SK-N-SH (cell line): ENCODE measurements around the gene ZNF346. TPM values are rescaled to one million over a fixed set of nuclear protein-coding genes. Genes with fewer than 3 reads are reported as not detected.

Experiments
- CTCF ChIA-PET: fragments of 300-600, 350-600 bp; formaldehyde crosslinking; extraction: SDS; loops from one replicate; lab custom pipeline; 2021; lab: Yijun Ruan, JAX
- POLR2A ChIA-PET: fragments of 350-600 bp; sonication (Branson Sonifier 250); formaldehyde crosslinking; extraction: SDS; loops from one replicate; lab custom pipeline; 2020; ENCODE audit warnings: antibody characterized with exemption, inconsistent platforms; lab: Yijun Ruan, JAX
- DNase-seq: peaks from one replicate; pipeline ENCODE4 v3.0.0; 2012
- H2AFZ ChIP-seq: fragments of 200-600 bp; sonication (generic); 2 replicates; pipeline ENCODE4 v1.8.1; 2016; ENCODE audit warnings: antibody characterized with exemption, mild to moderate bottlenecking, low read depth
- H3F3A ChIP-seq: fragments of 200-600 bp; sonication (generic); replicated peaks from 2 replicates; pipeline ENCODE3; 2016; ENCODE audit warnings: antibody characterized with exemption, mild to moderate bottlenecking; ENCODE audit not compliant: insufficient read depth
- H3K27ac ChIP-seq, 2 experiments: fragments of 200-500 bp in 1 of 2; fragments of 200-600 bp in 1 of 2; sonication (Bioruptor generic) in 1 of 2; sonication (generic), shearing (Covaris generic) in 1 of 2; 2 replicates each; pipeline versions ENCODE4 v1.5.1 to v1.6.1; 2014 to 2016; ENCODE audit warnings: low read depth in 2 of 2, inconsistent platforms in 1 of 2, low read length in 1 of 2, mild to moderate bottlenecking in 1 of 2, mixed read lengths in 1 of 2
- H3K27me3 ChIP-seq: fragments of 200-600 bp; sonication (generic), shearing (Covaris generic); 2 replicates; pipeline ENCODE4 v1.6.1; 2016; ENCODE audit warnings: mixed run types; ENCODE audit not compliant: insufficient read depth
- H3K36me3 ChIP-seq, 2 experiments: fragments of 200-500 bp in 1 of 2; fragments of 200-600 bp in 1 of 2; sonication (Bioruptor generic) in 1 of 2; sonication (generic) in 1 of 2; replicated peaks in 1 of 2; 2 replicates each; pipeline versions ENCODE3 to v1.5.1; 2014 to 2016; ENCODE audit warnings: low read length in 1 of 2, mild to moderate bottlenecking in 1 of 2; ENCODE audit not compliant: insufficient read depth in 2 of 2, control insufficient read depth in 1 of 2
- H3K4me1 ChIP-seq, 2 experiments: fragments of 200-500 bp in 1 of 2; fragments of 200-600 bp in 1 of 2; sonication (Bioruptor generic) in 1 of 2; sonication (generic), shearing (Covaris generic) in 1 of 2; 2 replicates each; pipeline versions ENCODE4 v1.5.1 to v1.6.1; 2014 to 2016; ENCODE audit warnings: low read depth in 1 of 2, low read length in 1 of 2, mixed run types in 1 of 2; ENCODE audit not compliant: insufficient read depth in 2 of 2, control insufficient read depth in 1 of 2
- H3K4me2 ChIP-seq: fragments of 200-600 bp; sonication (generic), shearing (Covaris generic); 2 replicates; pipeline ENCODE4 v1.6.1; 2017; ENCODE audit warnings: mixed run types
- H3K4me3 ChIP-seq, 2 experiments: fragments of 200-500 bp in 1 of 2; fragments of 200-600 bp in 1 of 2; sonication (Bioruptor generic) in 1 of 2; sonication (generic), shearing (Covaris generic) in 1 of 2; 2 replicates each; pipeline versions ENCODE4 v1.5.1 to v1.8.1; 2014 to 2016; ENCODE audit warnings: low read depth in 2 of 2, inconsistent platforms in 1 of 2, low read length in 1 of 2, mild to moderate bottlenecking in 1 of 2, mixed read lengths in 1 of 2, moderate library complexity in 1 of 2
- H3K79me2 ChIP-seq: fragments of 200-600 bp; sonication (generic); 2 replicates; pipeline ENCODE4 v1.8.1; 2017; ENCODE audit warnings: mild to moderate bottlenecking; ENCODE audit not compliant: insufficient read depth
- H3K9ac ChIP-seq: fragments of 200-600 bp; sonication (generic); 2 replicates; pipeline ENCODE4 v1.6.1; 2017; ENCODE audit warnings: mixed run types
- H3K9me2 ChIP-seq: fragments of 200-600 bp; sonication (generic); 2 replicates; pipeline ENCODE4 v1.6.1; 2017; ENCODE audit warnings: mixed run types
- H3K9me3 ChIP-seq: fragments of 200-600 bp; sonication (generic); 2 replicates; pipeline ENCODE4 v1.6.1; 2017; ENCODE audit warnings: mixed run types, mild to moderate bottlenecking, moderate library complexity
- H4K20me1 ChIP-seq: fragments of 200-600 bp; sonication (generic); 2 replicates; pipeline ENCODE4 v1.6.1; 2017; ENCODE audit warnings: mild to moderate bottlenecking, mixed run types; ENCODE audit not compliant: insufficient read depth
- CHD2 ChIP-seq: fragments of 150-350 bp; IDR thresholded peaks from 2 replicates; pipeline ENCODE4 v1.6.1; 2018; ENCODE audit warnings: low read length; ENCODE audit not compliant: partially characterized antibody
- CTCF ChIP-seq: fragments of 200-600 bp; sonication (generic); IDR thresholded peaks from 2 replicates; pipeline ENCODE4 v1.6.1; 2017; ENCODE audit warnings: antibody characterized with exemption, mild to moderate bottlenecking, moderate library complexity
- EP300 ChIP-seq, 2 experiments: IDR thresholded peaks; 2 replicates each; pipeline versions ENCODE4 v1.4.0 to v1.6.1; 2012; ENCODE audit warnings: borderline replicate concordance in 1 of 2, low read depth in 1 of 2, low read length in 1 of 2
- EZH2phosphoT487 ChIP-seq: fragments of 200-600 bp; sonication (generic); IDR thresholded peaks from 2 replicates; pipeline ENCODE4 v1.6.1; 2017; ENCODE audit warnings: low read depth, mixed run types, mild to moderate bottlenecking, antibody characterized with exemption, moderate library complexity, borderline replicate concordance
- FOXM1 ChIP-seq: IDR thresholded peaks from 2 replicates; pipeline ENCODE4 v1.4.0; 2012; ENCODE audit warnings: low read depth, mild to moderate bottlenecking
- GABPA ChIP-seq: IDR thresholded peaks from 2 replicates; pipeline ENCODE4 v1.4.0; 2012; ENCODE audit warnings: low read depth, mild to moderate bottlenecking
- GATA2 ChIP-seq: sonication (generic); formaldehyde crosslinking; IDR thresholded peaks from 2 replicates; pipeline ENCODE4 v1.5.0; 2020; ENCODE audit warnings: mild to moderate bottlenecking, missing genetic modification reagents
- IRF3 ChIP-seq: fragments of 150-350 bp; IDR thresholded peaks from 2 replicates; pipeline ENCODE4 v1.6.1; 2016; ENCODE audit warnings: mild to moderate bottlenecking, low read depth, low read length
- JUND ChIP-seq: IDR thresholded peaks from 2 replicates; pipeline ENCODE4 v1.4.0; 2012
- MAX ChIP-seq: IDR thresholded peaks from 2 replicates; pipeline ENCODE4 v1.4.0; 2012; ENCODE audit warnings: low read depth
- MEF2A ChIP-seq: IDR thresholded peaks from 2 replicates; pipeline ENCODE4 v1.4.0; 2012; ENCODE audit warnings: low read depth, borderline replicate concordance
- NFIC ChIP-seq: IDR thresholded peaks from 2 replicates; pipeline ENCODE4 v1.4.0; 2012; ENCODE audit warnings: borderline replicate concordance
- NRF1 ChIP-seq: IDR thresholded peaks from 2 replicates; pipeline ENCODE4 v1.6.1; 2012; ENCODE audit warnings: low read depth, mild to moderate bottlenecking, low read length
- PBX3 ChIP-seq: IDR thresholded peaks from 2 replicates; pipeline ENCODE4; 2012
- REST ChIP-seq: IDR thresholded peaks from 2 replicates; pipeline ENCODE4 v1.6.1; 2012; ENCODE audit warnings: mild to moderate bottlenecking, low read depth, low read length, moderate library complexity
- RXRA ChIP-seq: IDR thresholded peaks from 2 replicates; pipeline ENCODE4 v1.4.0; 2012; ENCODE audit warnings: low read depth, mild to moderate bottlenecking, borderline replicate concordance
- TCF12 ChIP-seq: IDR thresholded peaks from 2 replicates; pipeline ENCODE4 v1.4.0; 2012
- TEAD4 ChIP-seq: IDR thresholded peaks from 2 replicates; pipeline ENCODE4 v1.4.0; 2012; ENCODE audit warnings: mild to moderate bottlenecking, borderline replicate concordance; ENCODE audit not compliant: insufficient read depth
- USF2 ChIP-seq: fragments of 150-350 bp; IDR thresholded peaks from 2 replicates; pipeline ENCODE4 v1.6.1; 2017; ENCODE audit warnings: antibody characterized with exemption, low read length, low read depth, borderline replicate concordance
- YY1 ChIP-seq: IDR thresholded peaks from 2 replicates; pipeline ENCODE4 v1.4.0; 2012; ENCODE audit warnings: low read depth, mild to moderate bottlenecking
- WGBS: methylation state at CpG from one replicate; pipeline ENCODE4 v1.1.6; 2017; ENCODE audit warnings: low lambda C conversion rate; 5-methylcytosine and 5-hydroxymethylcytosine counted together
- polyA plus RNA-seq, 3 experiments: library from polyadenylated mRNA; depleted of rRNA; stranded (reverse); fragments of >200 nt; gene quantifications; 2 replicates each; pipeline ENCODE4 v1.2.3, GENCODE V29; 2012

Gene ZNF346
- polyA plus RNA-seq, 1 of the 3 experiments (the other 2 are of a cell fraction) = 15.1 TPM

- no peak for DNase-seq
- Histone ChIP-seq H3K9me2 (no peaks in the 10 kb centered on the region), H3K4me2 (no peak overlapping the region), H3K9ac (no peak overlapping the region), H3K4me1 (peaks cover 0 to 13% of the 10 kb centered on the region in 2 experiments; a peak in 1 of 4 replicates), H3F3A (peaks cover 2% of the 10 kb centered on the region), H3K27ac (no peak overlapping the region), H3K36me3 (no peaks in the 10 kb centered on the region), H3K27me3 (no peaks in the 10 kb centered on the region), H3K4me3 (no peak overlapping the region), H3K79me2 (no peaks in the 10 kb centered on the region), H2AFZ (no peak overlapping the region), H3K9me3 (no peaks in the 10 kb centered on the region), H4K20me1 (no peaks in the 10 kb centered on the region)
- CTCF ChIA-PET = interaction anchor here (2.3 to 8.5 kb wide), 2 partner anchors 19 to 20 kb away, joined by 7 to 69 read pairs; no protein-coding TSS in a partner anchor
- 63% methylated on average over 3 of the region's 3 CpGs for WGBS
- POLR2A ChIA-PET = no interaction called here
- TF ChIP-seq GATA2 (CRISPR knock-in tag) = no peak
- no peak for TF ChIP-seq CHD2
- TF ChIP-seq RXRA = no peak
- no peak for TF ChIP-seq MAX
- TF ChIP-seq YY1 = no peak
- TF ChIP-seq JUND = no peak
- no peak for TF ChIP-seq USF2
- TF ChIP-seq NFIC = no peak
- TF ChIP-seq TEAD4 = no peak
- no peak for TF ChIP-seq PBX3
- TF ChIP-seq NRF1 = no peak
- TF ChIP-seq GABPA = no peak
- no peak for TF ChIP-seq TCF12
- TF ChIP-seq MEF2A = no peak
- TF ChIP-seq EZH2phosphoT487 = no peak
- TF ChIP-seq CTCF = no peak
- TF ChIP-seq FOXM1 = no peak
- no peak for TF ChIP-seq EP300 (IDR thresholded peaks at IDR 0.05; ENCODE audit: borderline replicate concordance in 1 of 2, low read depth in 1 of 2, low read length in 1 of 2)
- TF ChIP-seq REST = no peak
- TF ChIP-seq IRF3 = no peak
Measured at GRCh38 chr5:177091232-177091631, 68.7 kb downstream of the ZNF346 start.
